H9 (cell line): ENCODE data around the gene GGNBP2. TPM values are rescaled to one million over a fixed set of nuclear protein-coding genes. Genes with fewer than 3 reads are reported as not detected.

ENCODE experiments used
- DNase-seq: peaks from one replicate; pipeline ENCODE4 v3.0.0-alpha.2; 2017
- H2AFZ ChIP-seq: one replicate; pipeline ENCODE4 v1.6.1; 2013; ENCODE audit warnings: mild to moderate bottlenecking, low read length, control low read depth, moderate library complexity
- H2AK5ac ChIP-seq: 2 replicates; pipeline ENCODE4 v1.6.1; 2013; ENCODE audit warnings: low read length, control low read depth, mixed read lengths; ENCODE audit not compliant: insufficient read length
- H2BK120ac ChIP-seq: one replicate; pipeline ENCODE4 v1.6.1; 2013; ENCODE audit warnings: low read depth, mild to moderate bottlenecking, low read length, control low read depth, inconsistent platforms; ENCODE audit not compliant: poor library complexity, severe bottlenecking
- H2BK12ac ChIP-seq: 2 replicates; pipeline ENCODE4 v1.6.1; 2013; ENCODE audit warnings: low read length, control low read depth, mixed read lengths, low read depth; ENCODE audit not compliant: insufficient read length
- H2BK15ac ChIP-seq: 2 replicates; pipeline ENCODE4 v1.6.1; 2013; ENCODE audit warnings: low read depth, low read length, control low read depth
- H2BK20ac ChIP-seq: one replicate; pipeline ENCODE4 v1.6.1; 2013; ENCODE audit warnings: low read depth, mild to moderate bottlenecking, low read length, control low read depth, inconsistent platforms; ENCODE audit not compliant: poor library complexity, severe bottlenecking
- H2BK5ac ChIP-seq: 2 replicates; pipeline ENCODE4 v1.6.1; 2013; ENCODE audit warnings: low read length, control low read depth, mixed read lengths; ENCODE audit not compliant: insufficient read length
- H3K14ac ChIP-seq: 2 replicates; pipeline ENCODE4 v1.6.1; 2013; ENCODE audit warnings: low read length, control low read depth; ENCODE audit not compliant: insufficient read depth
- H3K18ac ChIP-seq: 2 replicates; pipeline ENCODE4 v1.6.1; 2013; ENCODE audit warnings: low read depth, mild to moderate bottlenecking, mixed read lengths, low read length, control low read depth; ENCODE audit not compliant: insufficient read length
- H3K23ac ChIP-seq: 2 replicates; pipeline ENCODE4 v1.6.1; 2013; ENCODE audit warnings: low read length, control low read depth, mixed read lengths, low read depth; ENCODE audit not compliant: insufficient read length
- H3K23me2 ChIP-seq: 2 replicates; pipeline ENCODE4 v1.6.1; 2013; ENCODE audit warnings: low read depth, mild to moderate bottlenecking, mixed read lengths, low read length, control low read depth; ENCODE audit not compliant: insufficient read length, poor library complexity, severe bottlenecking
- H3K27ac ChIP-seq: 2 replicates; pipeline ENCODE4 v1.5.1; 2013; ENCODE audit warnings: low read length, control low read depth, mixed read lengths, low read depth; ENCODE audit not compliant: insufficient read length
- H3K27me3 ChIP-seq: 2 replicates; pipeline ENCODE4 v1.6.1; 2013; ENCODE audit warnings: low read length, control low read depth, inconsistent platforms; ENCODE audit not compliant: insufficient read depth
- H3K4ac ChIP-seq: 2 replicates; pipeline ENCODE4 v1.6.1; 2013; ENCODE audit warnings: low read depth, mild to moderate bottlenecking, control low read depth, inconsistent platforms, low read length, moderate library complexity
- H3K4me1 ChIP-seq: 2 replicates; pipeline ENCODE4 v1.6.1; 2013; ENCODE audit warnings: low read length, control low read depth, inconsistent platforms; ENCODE audit not compliant: insufficient read depth
- H3K4me2 ChIP-seq: 2 replicates; pipeline ENCODE4 v1.6.1; 2013; ENCODE audit warnings: low read length, control low read depth, mixed read lengths; ENCODE audit not compliant: insufficient read length, insufficient read depth
- H3K56ac ChIP-seq: 2 replicates; pipeline ENCODE4 v1.6.1; 2013; ENCODE audit warnings: low read depth, mild to moderate bottlenecking, mixed read lengths, low read length, control low read depth; ENCODE audit not compliant: insufficient read length
- H3K79me1 ChIP-seq: 2 replicates; pipeline ENCODE4 v1.6.1; 2013; ENCODE audit warnings: low read depth, mild to moderate bottlenecking, moderate library complexity, low read length, control low read depth, inconsistent platforms; ENCODE audit not compliant: insufficient read depth, poor library complexity, severe bottlenecking
- H3K79me2 ChIP-seq: 2 replicates; pipeline ENCODE4 v1.6.1; 2013; ENCODE audit warnings: low read length, control low read depth, inconsistent platforms; ENCODE audit not compliant: insufficient read depth
- H3K9ac ChIP-seq: 2 replicates; pipeline ENCODE4 v1.6.1; 2013; ENCODE audit warnings: low read length, control low read depth, mixed read lengths; ENCODE audit not compliant: insufficient read length; ENCODE audit errors: extremely low read depth
- H3K9me3 ChIP-seq: one replicate; pipeline ENCODE4 v1.6.1; 2013; ENCODE audit warnings: low read depth, low read length, inconsistent platforms; ENCODE audit not compliant: control insufficient read depth
- H3T11ph ChIP-seq: one replicate; pipeline ENCODE4 v1.6.1; 2013; ENCODE audit warnings: mild to moderate bottlenecking, low read length, control low read depth, inconsistent platforms
- H4K20me1 ChIP-seq: one replicate; pipeline ENCODE4 v1.6.1; 2013; ENCODE audit not compliant: control insufficient read depth, insufficient read length, insufficient read depth
- H4K5ac ChIP-seq: 2 replicates; pipeline ENCODE4 v1.6.1; 2013; ENCODE audit warnings: low read depth, mild to moderate bottlenecking, mixed read lengths, low read length, control low read depth; ENCODE audit not compliant: insufficient read length
- H4K8ac ChIP-seq: replicated peaks from 2 replicates; pipeline ENCODE4 v1.6.1; 2013; ENCODE audit warnings: low read length, control low read depth, mixed read lengths, low read depth; ENCODE audit not compliant: insufficient read length
- H4K91ac ChIP-seq: 2 replicates; pipeline ENCODE4 v1.6.1; 2013; ENCODE audit warnings: low read depth, mild to moderate bottlenecking, moderate library complexity, mixed read lengths, low read length, control low read depth; ENCODE audit not compliant: insufficient read length
- H3K27ac Mint-ChIP-seq, 3 experiments: 2 replicates in 2 of 3; 3 replicates in 1 of 3; pipeline ENCODE4 v1.8.0; 2020 to 2021; ENCODE audit warnings: mixed read lengths in 3 of 3, mild to moderate bottlenecking in 1 of 3, moderate library complexity in 1 of 3
- H3K27me3 Mint-ChIP-seq: 2 replicates; pipeline ENCODE4 v1.8.0; 2021; ENCODE audit warnings: low read depth, mild to moderate bottlenecking, moderate library complexity, mixed read lengths
- H3K36me3 Mint-ChIP-seq, 3 experiments: 2 replicates in 2 of 3; 3 replicates in 1 of 3; pipeline ENCODE4 v1.8.0; 2020 to 2021; ENCODE audit warnings: low read depth in 3 of 3, mixed read lengths in 3 of 3; ENCODE audit not compliant: insufficient read depth in 1 of 3
- H3K4me1 Mint-ChIP-seq, 2 experiments: 2 replicates each; pipeline ENCODE4 v1.8.0; 2020; ENCODE audit warnings: mixed read lengths in 2 of 2
- H3K4me3 Mint-ChIP-seq, 2 experiments: 2 replicates in 1 of 2; 3 replicates in 1 of 2; pipeline ENCODE4 v1.8.0; 2020 to 2021; ENCODE audit warnings: mild to moderate bottlenecking in 2 of 2, mixed read lengths in 2 of 2, moderate library complexity in 1 of 2
- H3K9me3 Mint-ChIP-seq, 2 experiments: 2 replicates in 1 of 2; 3 replicates in 1 of 2; pipeline ENCODE4 v1.8.0; 2020; ENCODE audit warnings: mild to moderate bottlenecking in 2 of 2, mixed read lengths in 2 of 2, moderate library complexity in 1 of 2
- CTCF ChIP-seq: fragments of 200-600 bp; sonication (generic); conservative IDR thresholded peaks from 3 replicates; pipeline ENCODE4 v1.8.0; 2021; ENCODE audit warnings: antibody characterized with exemption, mild to moderate bottlenecking
- WGBS: extraction: QIAGEN DNeasy Blood & Tissue Kit; methylation state at CpG from one replicate; pipeline ENCODE4 v1.1.7; 2013; ENCODE audit warnings: missing lambda C conversion rate, low lambda C conversion rate, mixed read lengths; ENCODE audit not compliant: insufficient read length; ENCODE audit errors: extremely low coverage; 5-methylcytosine and 5-hydroxymethylcytosine counted together
- total RNA-seq: library from RNA; stranded (reverse); gene quantifications from 2 replicates; pipeline ENCODE4 v1.2.1, GENCODE V29; 2021

GGNBP2 gene
- total RNA-seq, 1 experiment from 2014 or later: 52.8 TPM

- peaks cover 3 to 25% (median 10%) of the 10 kb centered on the region in 3 experiments for H3K36me3 Mint-ChIP-seq
- Histone ChIP-seq H4K5ac (no peak overlapping the region), H3K4me2 (no peak overlapping the region), H3K23ac (no peak overlapping the region), H3K18ac (no peak overlapping the region), H2BK5ac (no peak overlapping the region), H3K14ac (no peak overlapping the region), H3K23me2 (no peaks in the 10 kb centered on the region), H2BK12ac (no peak overlapping the region), H3K4ac (no peak overlapping the region), H2BK15ac (no peak overlapping the region), H4K20me1 (no peaks in the 10 kb centered on the region), H3K56ac (no peak overlapping the region), H3K27ac (no peak overlapping the region), H3K79me1 (no peaks in the 10 kb centered on the region), H3K27me3 (no peaks in the 10 kb centered on the region), H3K9ac (no peak overlapping the region), H4K91ac (no peak overlapping the region), H3K9me3 (no peaks in the 10 kb centered on the region), H2BK120ac (no peak overlapping the region), H2AFZ (no peak overlapping the region), H2BK20ac (no peak overlapping the region), H4K8ac (no peak overlapping the region), H3T11ph (no peak overlapping the region), H3K4me1 (peaks cover 8% of the 10 kb centered on the region; the same call in 1 of the 2 replicates), H3K79me2 (no peaks in the 10 kb centered on the region), H2AK5ac (no peak overlapping the region)
- peak overlapping the region in 1 of 3 experiments; percentile 76; a peak in 1 of 7 replicates for H3K27ac Mint-ChIP-seq
- TF ChIP-seq CTCF: no peak
- peaks cover 43 to 51% of the 10 kb centered on the region in 2 experiments for H3K4me1 Mint-ChIP-seq
- no peak for DNase-seq
- H3K9me3 Mint-ChIP-seq: peaks cover 0 to 3% of the 10 kb centered on the region in 2 experiments; a peak in 1 of 5 replicates
- WGBS: no CpG with 5 or more reads among the region's 6 CpGs
- H3K27me3 Mint-ChIP-seq: no peaks in the 10 kb centered on the region
- H3K4me3 Mint-ChIP-seq: no peak overlapping the region
These were observed 65.8 kb downstream of the GGNBP2 start for GRCh38 chr17:36610474-36610873.
